K562 (cell line): ENCODE data around the gene RILP. TPM values are rescaled to one million over a fixed set of nuclear protein-coding genes. Genes with fewer than 3 reads are reported as not detected.

ENCODE experiments used
- ATAC-seq: fragments of 200-7000 bp; cut with Tn5 transposase; 3 replicates; pipeline ENCODE4 v1.9.1; 2020; ENCODE audit warnings: moderate library complexity
- BruUV-seq: library from RNA; stranded (reverse); fragments of 400-500 nt; replicated peaks from 2 replicates; lab custom pipeline; 2021; lab: Mats Ljungman, UMichigan
- CTCF ChIA-PET: fragments of 300-600 bp; formaldehyde crosslinking; extraction: SDS; loops from one replicate; lab custom pipeline; 2021; ENCODE audit warnings: low intra/inter-chr PET ratio; lab: Yijun Ruan, JAX
- POLR2A ChIA-PET: fragments of 300-600, 350-650 bp; sonication (Branson Sonifier 250); formaldehyde crosslinking; extraction: SDS; loops from one replicate; lab custom pipeline; 2021; ENCODE audit warnings: antibody characterized with exemption, inconsistent platforms; lab: Yijun Ruan, JAX
- DNase-seq, 4 experiments: peaks; one replicate each; pipeline versions ENCODE4 v3.0.0 to v3.0.0-alpha.2; 2011 to 2018; ENCODE audit warnings: low spot score in 3 of 4, mixed read lengths in 3 of 4; ENCODE audit errors: extremely low read depth in 1 of 4
- FAIRE-seq: peaks from 2 replicates; lab custom pipeline; 2011; peaks lifted over from hg19 to GRCh38; lab: Jason Lieb, UNC
- H2AFZ ChIP-seq: 2 replicates; pipeline ENCODE4 v1.6.0; 2011; ENCODE audit warnings: low read depth, low read length, control low read depth, inconsistent platforms
- H3K27ac ChIP-seq: fragments of 200-600 bp; 3 replicates; pipeline ENCODE4 v1.8.0; 2011; ENCODE audit warnings: low read depth, mild to moderate bottlenecking, control low read depth, inconsistent platforms, low read length, moderate library complexity, mixed read lengths; ENCODE audit errors: extremely low read depth
- H3K27me3 ChIP-seq, 2 experiments: fragments of 300-600 bp in 1 of 2; 2 replicates in 1 of 2; 3 replicates in 1 of 2; pipeline versions ENCODE4 v1.6.0 to v1.8.0; 2011; ENCODE audit warnings: inconsistent platforms in 2 of 2, low read length in 2 of 2, mild to moderate bottlenecking in 1 of 2, mixed read lengths in 1 of 2, moderate library complexity in 1 of 2; ENCODE audit not compliant: control insufficient read depth in 2 of 2, insufficient read depth in 2 of 2
- H3K36me3 ChIP-seq: fragments of 300-600 bp; 3 replicates; pipeline ENCODE4 v1.8.0; 2011; ENCODE audit warnings: mild to moderate bottlenecking, low read length, inconsistent platforms; ENCODE audit not compliant: control insufficient read depth, insufficient read depth
- H3K4me1 ChIP-seq, 2 experiments: fragments of 200-600 bp in 1 of 2; replicated peaks in 1 of 2; 2 replicates in 1 of 2; 3 replicates in 1 of 2; pipeline versions ENCODE4 v1.5.1 to v1.8.0; 2011; ENCODE audit warnings: inconsistent platforms in 2 of 2, low read length in 2 of 2, mild to moderate bottlenecking in 1 of 2, mixed read lengths in 1 of 2, moderate library complexity in 1 of 2; ENCODE audit not compliant: control insufficient read depth in 2 of 2, insufficient read depth in 2 of 2
- H3K4me2 ChIP-seq: 2 replicates; pipeline ENCODE4 v1.6.1; 2011; ENCODE audit warnings: low read length, control low read depth, inconsistent platforms, mixed read lengths; ENCODE audit not compliant: insufficient read depth
- H3K4me3 ChIP-seq: fragments of 200-600 bp; sonication (generic), shearing (Covaris generic); 2 replicates; pipeline ENCODE4 v1.5.1; 2016; ENCODE audit warnings: control low read depth, inconsistent platforms
- H3K79me2 ChIP-seq: fragments of 200-600 bp; 3 replicates; pipeline ENCODE4 v1.8.0; 2011; ENCODE audit warnings: low read length, inconsistent platforms; ENCODE audit not compliant: control insufficient read depth, insufficient read depth
- H3K9ac ChIP-seq, 2 experiments: 2 replicates each; pipeline versions ENCODE4 v1.6.0 to v1.6.1; 2011; ENCODE audit warnings: low read depth in 2 of 2, low read length in 2 of 2, control low read depth in 1 of 2, inconsistent platforms in 1 of 2, mild to moderate bottlenecking in 1 of 2, mixed read lengths in 1 of 2; ENCODE audit not compliant: insufficient read depth in 1 of 2
- H3K9me1 ChIP-seq: one replicate; pipeline ENCODE4 v1.6.0; 2011; ENCODE audit warnings: inconsistent platforms, mild to moderate bottlenecking, low read length, moderate library complexity; ENCODE audit not compliant: control insufficient read depth, insufficient read depth
- H3K9me3 ChIP-seq: replicated peaks from 2 replicates; pipeline ENCODE4 v1.5.1; 2011; ENCODE audit warnings: low read depth, low read length, inconsistent platforms; ENCODE audit not compliant: control insufficient read depth, insufficient read depth
- H4K20me1 ChIP-seq: replicated peaks from 2 replicates; pipeline ENCODE4 v1.6.1; 2011; ENCODE audit warnings: low read length, inconsistent platforms, mixed read lengths; ENCODE audit not compliant: control insufficient read depth, insufficient read depth
- BMI1 ChIP-seq: fragments of 150-350 bp; IDR thresholded peaks from 2 replicates; pipeline ENCODE4 v1.6.1; 2014; ENCODE audit warnings: low read length
- C11orf30 ChIP-seq: fragments of 450-650 bp; IDR thresholded peaks from 2 replicates; pipeline ENCODE4 v1.6.1; 2016; ENCODE audit warnings: low read depth, mild to moderate bottlenecking
- ELF1 ChIP-seq: fragments of 200-800 bp; sonication (Bioruptor generic); IDR thresholded peaks from 2 replicates; pipeline ENCODE4 v1.6.1; 2016; ENCODE audit warnings: missing genetic modification characterization, missing compliant biosample characterization
- MGA ChIP-seq: fragments of 450-650 bp; IDR thresholded peaks from 2 replicates; pipeline ENCODE4 v1.6.1; 2016; ENCODE audit warnings: mild to moderate bottlenecking, moderate library complexity
- SIN3A ChIP-seq, 2 experiments: fragments of 150-350 bp in 1 of 2; IDR thresholded peaks; 2 replicates each; pipeline ENCODE4 v1.6.1; 2011 to 2016; ENCODE audit warnings: borderline replicate concordance in 2 of 2, low read depth in 2 of 2, low read length in 2 of 2, mild to moderate bottlenecking in 2 of 2, moderate library complexity in 2 of 2; ENCODE audit not compliant: control insufficient read depth in 1 of 2
- ZNF280B ChIP-seq: fragments of 250-450 bp; sonication (Bioruptor Pico); IDR thresholded peaks from 2 replicates; pipeline ENCODE4 v1.5.1; 2021; ENCODE audit warnings: mild to moderate bottlenecking
- WGBS: fragments of 100-300 bp; shearing (Covaris generic); methylation state at CpG from one replicate; pipeline ENCODE4 v1.1.6; 2016; ENCODE audit warnings: low coverage, mixed read lengths; ENCODE audit not compliant: insufficient coverage; ENCODE audit errors: missing lambda C conversion rate; 5-methylcytosine and 5-hydroxymethylcytosine counted together
- in situ Hi-C: fragments of 300-500 bp; cut with MboI; formaldehyde crosslinking; loops from 4 replicates; pipeline ENCODE4 v1.15.0; 2018; ENCODE audit warnings: inconsistent platforms, mixed read lengths
- intact Hi-C: fragments of 100-400 bp; cut with micrococcal nuclease; formaldehyde crosslinking; loops from 2 replicates; pipeline ENCODE4 v1.14.2; 2022
- polyA plus RNA-seq, 8 experiments: library from polyadenylated mRNA; depleted of rRNA in 4 of 8; stranded (reverse) in 5 of 8; unstranded in 3 of 8; fragments of >200 nt; fragmentation: Nextera tagmentation in 2 of 8; fragmentation: Illumina TruSeq in 1 of 8; extraction: Ambion mirVana in 2 of 8; extraction: Trizol in 1 of 8; gene quantifications; 2 replicates each; pipeline versions ENCODE4 v1.2.1 to v1.2.3, GENCODE V29; 2011 to 2014; ENCODE audit warnings: inconsistent platforms in 1 of 8, missing spikeins in 1 of 8
- total RNA-seq, 7 experiments: library from RNA; depleted of rRNA in 6 of 7; stranded (reverse); fragments of >200 nt in 6 of 7; fragmentation: Illumina TruSeq in 2 of 7; extraction: Trizol in 2 of 7; gene quantifications; 2 replicates each; pipeline versions ENCODE4 v1.2.1 to v1.2.3, GENCODE V29; 2011 to 2021; ENCODE audit warnings: low replicate concordance in 1 of 7

The RILP gene
- total and polyA plus RNA-seq, 9 of the 15 experiments (the other 6 are each of a cell fraction or from before 2014, with no cell fraction given): 0.75 to 54.9 (median 27.8) TPM

- TF ChIP-seq ZNF280B (no peak), BMI1 (no peak), ELF1 (tag) (no peak), SIN3A (IDR thresholded peaks at IDR 0.05; ENCODE audit: borderline replicate concordance in 2 of 2, control insufficient read depth in 1 of 2, low read depth in 2 of 2, low read length in 2 of 2) (no peak)
Observed at GRCh38 chr17:1626333-1626732, 23.3 kb downstream of the RILP start (continued).

- Histone ChIP-seq H2AFZ (no peak overlapping the region), H4K20me1 (peaks cover 8% of the 10 kb centered on the region; the same call in 1 of the 2 replicates), H3K9ac (no peak overlapping the region; a peak in 1 of 4 replicates), H3K4me2 (no peak overlapping the region), H3K36me3 (no peaks in the 10 kb centered on the region), H3K27me3 (no peaks in the 10 kb centered on the region), H3K4me3 (no peak overlapping the region), H3K79me2 (no peaks in the 10 kb centered on the region), H3K9me1 (no peaks in the 10 kb centered on the region), H3K27ac (no peak overlapping the region), H3K9me3 (no peaks in the 10 kb centered on the region), H3K4me1 (peaks cover 9 to 43% of the 10 kb centered on the region in 2 experiments)
- in situ Hi-C loops: no loop called here
- ATAC-seq (no peak), DNase-seq (peak in 2 of 4 experiments; percentile 19 to 65), FAIRE-seq (peak; percentile 78)
- intact Hi-C loops: no loop called here
- WGBS: 5% methylated on average over 6 of the region's 6 CpGs
- no TSS peak for BruUV-seq
- ChIA-PET POLR2A (interaction anchor here (0.5 to 3.3 kb wide), 5 partner anchors 10 to 679 kb away, joined by 3 to 25 read pairs (median 3); partner anchors contain the start of genes INPP5K and RILP), CTCF (no interaction called here)
- TF ChIP-seq MGA (peak; percentile 75), C11orf30 (peak; percentile 9; the same call in 1 of the 2 replicates)
Observed at GRCh38 chr17:1625581-1625980, 24.1 kb downstream of the RILP start.
